HPDE6-E6E7 (cell line): Measurements from ENCODE around the gene HOXD8.

ENCODE experiments used
- DNase-seq: peaks from one replicate; pipeline ENCODE4 v3.0.0; 2011; ENCODE audit warnings: missing footprints; ENCODE audit errors: extremely low spot score

Gene HOXD8

DNA sequence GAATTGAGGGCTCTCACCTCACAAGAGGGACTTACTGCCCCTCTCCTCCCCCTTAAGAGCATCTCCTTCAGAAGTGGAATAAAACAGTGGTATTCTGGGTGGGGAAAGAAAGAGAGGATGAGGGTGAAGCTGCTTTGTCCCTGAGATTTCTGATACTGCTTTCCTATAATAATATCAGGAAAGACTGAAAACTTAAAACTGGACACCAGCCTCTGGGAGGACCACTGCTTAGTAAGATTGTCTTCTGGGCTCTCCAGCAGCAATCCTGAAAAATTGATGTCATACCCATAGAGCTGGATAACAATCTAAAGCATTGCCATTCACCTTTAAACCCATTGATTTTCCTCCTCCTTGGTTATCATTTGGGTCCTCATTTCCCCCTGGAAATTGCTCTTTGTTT lies 17.1 kb downstream of the HOXD8 start:
- DNase-seq, result no peak

- no peak for DNase-seq
Observed at GRCh38 chr2:176147210-176147799, 17.8 kb downstream of the HOXD8 start.

- DNase-seq, result no peak
Observed at GRCh38 chr2:176147800-176148496, 18.4 kb downstream of the HOXD8 start.

DNA sequence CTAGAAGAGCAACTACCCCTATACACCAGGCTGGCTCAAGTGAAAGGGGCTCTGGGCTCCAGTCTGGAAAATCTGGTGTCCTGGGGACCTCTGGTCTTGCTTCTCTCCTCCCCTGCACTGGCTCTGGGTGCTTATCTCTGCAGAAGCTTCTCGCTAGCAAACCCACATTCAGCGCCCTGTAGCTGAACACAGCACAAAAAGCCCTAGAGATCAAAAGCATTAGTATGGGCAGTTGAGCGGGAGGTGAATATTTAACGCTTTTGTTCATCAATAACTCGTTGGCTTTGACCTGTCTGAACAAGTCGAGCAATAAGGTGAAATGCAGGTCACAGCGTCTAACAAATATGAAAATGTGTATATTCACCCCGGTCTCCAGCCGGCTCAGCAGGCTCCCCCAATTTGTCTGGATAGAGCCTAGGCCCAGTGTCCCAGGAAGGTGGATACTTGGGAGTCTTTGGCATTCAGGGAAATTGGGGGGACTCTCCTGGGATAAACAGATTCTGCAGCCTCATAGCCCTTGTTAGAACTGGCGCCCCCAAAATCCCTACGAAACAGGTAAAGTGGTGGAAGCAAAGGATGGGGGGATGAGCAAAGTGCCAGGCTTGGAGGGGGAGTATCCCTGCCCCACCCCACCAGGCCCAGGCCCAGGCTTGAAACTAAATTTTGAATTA lies 19.4 kb downstream of the HOXD8 start:
- no peak for DNase-seq

DNA sequence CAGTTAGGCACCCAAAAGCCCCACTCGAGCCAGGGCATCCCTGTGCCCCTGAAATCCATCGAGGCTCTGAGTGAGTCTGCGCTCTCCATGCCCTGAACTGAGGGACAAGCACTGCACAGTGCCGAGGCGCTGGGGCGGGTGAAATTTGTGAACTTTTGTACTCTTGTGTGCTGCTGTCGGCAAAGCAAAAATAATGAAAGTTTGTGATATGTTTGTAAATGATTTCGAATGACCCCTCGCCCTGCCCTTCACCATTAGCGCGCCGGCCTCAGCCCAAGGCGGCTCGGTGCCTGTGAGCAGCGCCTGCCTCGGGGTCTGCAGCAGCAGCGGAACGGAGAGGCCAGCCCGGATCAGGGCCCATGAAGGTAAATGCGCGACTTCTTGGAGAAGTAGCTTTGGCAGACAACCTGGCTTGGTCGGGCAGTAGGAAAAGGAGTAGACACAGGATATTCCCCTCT lies 20.0 kb downstream of the HOXD8 start:
- DNase-seq, result no peak

DNA sequence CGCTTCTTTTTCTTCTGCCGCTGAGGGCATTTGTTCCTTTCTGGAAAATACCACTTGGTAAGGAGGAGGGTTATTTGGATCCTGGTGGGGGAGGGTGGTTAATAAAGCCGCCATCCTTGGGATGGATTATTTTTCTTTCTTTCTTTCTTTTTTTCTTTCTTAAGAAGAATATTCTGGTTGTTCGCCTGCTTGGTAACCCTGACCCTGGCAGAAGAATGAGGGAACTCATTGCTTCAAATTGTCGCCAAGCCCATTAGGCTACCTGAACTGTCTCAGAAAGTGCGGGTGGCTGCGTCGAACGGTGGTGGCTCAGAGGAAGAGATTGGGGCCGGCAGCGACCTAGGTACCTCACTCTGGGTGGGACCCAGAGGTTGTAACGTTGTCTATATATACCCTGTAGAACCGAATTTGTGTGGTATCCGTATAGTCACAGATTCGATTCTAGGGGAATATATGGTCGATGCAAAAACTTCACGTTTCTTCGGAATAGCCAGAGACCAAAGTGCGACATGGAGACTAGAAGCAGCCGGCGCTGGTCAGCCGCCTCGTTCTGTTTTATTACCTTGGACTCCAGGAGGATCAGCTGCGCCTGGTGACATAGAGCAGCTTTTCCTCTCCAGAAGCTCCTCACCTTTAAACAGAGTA lies 20.6 kb downstream of the HOXD8 start:
- DNase-seq, result no peak

DNA sequence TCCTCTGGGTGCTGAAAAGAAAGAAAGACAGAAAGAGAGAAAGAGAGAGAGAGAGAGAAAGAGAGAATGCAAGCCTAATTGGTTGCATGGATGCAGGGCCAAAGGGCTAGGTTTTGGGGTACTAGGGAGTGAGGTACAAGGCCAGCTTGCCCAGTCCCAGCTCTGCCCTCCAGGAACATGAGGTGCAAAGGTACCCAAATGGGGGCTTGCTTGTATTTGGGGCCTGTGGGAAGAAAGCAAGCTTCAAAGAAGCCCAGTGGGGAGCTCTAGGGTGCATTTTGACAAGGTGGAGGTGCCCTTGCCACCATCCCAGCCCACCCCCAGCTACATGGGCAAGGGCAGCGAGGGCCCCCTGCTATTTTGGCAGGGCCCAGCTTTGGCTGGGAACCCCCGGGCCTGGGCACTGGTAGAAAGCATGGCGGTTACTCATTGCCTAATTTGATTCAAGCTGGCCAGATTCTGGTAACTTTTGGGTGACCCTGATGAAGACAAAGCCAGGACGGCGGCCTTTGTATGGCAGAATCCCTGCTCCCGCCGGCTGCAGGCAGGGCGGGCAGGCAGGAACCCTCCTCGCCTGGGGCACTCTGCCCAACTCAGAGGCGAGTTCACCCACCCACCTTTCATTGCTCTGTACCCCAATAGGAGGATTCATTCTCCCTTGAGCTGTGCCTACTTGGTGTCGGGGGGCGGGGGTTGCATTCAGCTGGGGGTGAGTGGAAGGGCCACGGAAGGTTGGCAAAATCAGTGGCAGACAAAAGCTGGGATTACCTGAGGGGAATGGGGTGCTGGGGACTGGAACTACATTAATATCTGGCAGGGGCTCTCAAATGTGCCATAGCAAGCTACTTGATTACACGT lies 21.3 kb downstream of the HOXD8 start:
- no peak for DNase-seq

GRCh38 chr2:176151442-176152287 lies 22.2 kb downstream of the HOXD8 start, which contains the start of gene HOXD4:
TSS of gene HOXD4 (plus strand) at chr2:176151550. CDS start at chr2:176151634, 84 bp downstream.
- DNase-seq, result no peak

DNA sequence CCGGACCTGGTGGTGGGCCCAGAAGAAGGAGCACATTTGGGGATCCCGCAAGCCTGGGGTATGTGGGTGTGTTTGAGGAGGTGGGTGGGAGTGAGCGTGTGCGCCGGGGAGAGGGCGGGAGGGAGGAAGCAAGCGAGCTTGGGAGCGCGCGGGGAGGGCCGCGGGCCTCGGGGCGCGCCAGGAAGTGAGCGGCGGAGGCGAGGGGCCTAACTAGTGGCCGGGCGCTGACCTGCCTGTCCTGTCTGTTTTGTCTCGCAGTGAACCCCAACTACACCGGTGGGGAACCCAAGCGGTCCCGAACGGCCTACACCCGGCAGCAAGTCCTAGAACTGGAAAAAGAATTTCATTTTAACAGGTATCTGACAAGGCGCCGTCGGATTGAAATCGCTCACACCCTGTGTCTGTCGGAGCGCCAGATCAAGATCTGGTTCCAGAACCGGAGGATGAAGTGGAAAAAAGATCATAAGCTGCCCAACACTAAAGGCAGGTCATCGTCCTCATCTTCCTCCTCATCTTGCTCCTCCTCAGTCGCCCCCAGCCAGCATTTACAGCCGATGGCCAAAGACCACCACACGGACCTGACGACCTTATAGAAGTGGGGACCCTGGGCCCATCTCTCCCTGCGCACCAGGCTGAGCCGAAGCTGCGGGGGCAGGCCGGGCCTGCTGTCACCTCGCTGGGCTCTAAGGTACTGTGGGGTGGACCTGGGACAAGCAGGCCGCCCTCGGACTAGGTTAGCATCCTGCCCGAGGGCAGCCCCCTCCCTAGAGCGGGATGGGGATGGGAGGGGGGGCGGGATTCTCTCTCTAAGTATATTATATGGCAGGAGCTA lies 23.1 kb downstream of the HOXD8 start:
- DNase-seq, result no peak

- no peak for DNase-seq
Observed at GRCh38 chr2:176154576-176155252, 25.2 kb downstream of the HOXD8 start.

DNA sequence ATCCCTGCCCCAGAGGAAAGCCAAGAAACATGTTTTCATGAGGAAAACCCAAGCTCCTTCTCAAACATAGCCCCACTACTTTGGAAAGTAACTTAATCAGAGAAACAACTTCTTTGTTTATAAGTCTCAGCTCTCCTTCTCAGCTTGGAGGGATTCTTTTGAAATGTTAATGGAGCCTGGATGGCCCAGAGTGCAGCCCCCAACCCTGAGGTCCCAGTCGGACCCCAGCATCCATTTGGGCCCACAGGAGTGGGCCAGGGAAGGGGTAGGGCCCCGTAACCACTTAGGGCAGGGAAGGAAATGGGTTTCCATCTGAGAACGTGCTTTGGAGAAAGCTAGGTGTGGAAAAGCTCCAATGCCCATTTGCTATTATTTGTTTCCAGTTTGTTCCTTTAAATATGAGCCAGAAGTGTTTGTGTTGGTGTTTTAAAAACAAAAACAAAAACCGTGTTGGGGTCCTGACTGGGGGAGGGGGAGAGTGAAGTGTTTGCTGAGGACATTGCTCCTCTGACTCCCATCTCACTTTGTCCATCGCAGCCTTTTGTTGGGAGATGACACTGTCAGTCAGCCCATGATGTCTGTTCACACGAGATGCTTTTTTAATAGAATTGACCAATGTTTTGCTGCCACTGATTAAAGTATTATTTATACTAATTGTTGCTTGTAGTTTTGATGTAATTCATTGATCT lies 26.0 kb downstream of the HOXD8 start:
- DNase-seq, result no peak

DNA sequence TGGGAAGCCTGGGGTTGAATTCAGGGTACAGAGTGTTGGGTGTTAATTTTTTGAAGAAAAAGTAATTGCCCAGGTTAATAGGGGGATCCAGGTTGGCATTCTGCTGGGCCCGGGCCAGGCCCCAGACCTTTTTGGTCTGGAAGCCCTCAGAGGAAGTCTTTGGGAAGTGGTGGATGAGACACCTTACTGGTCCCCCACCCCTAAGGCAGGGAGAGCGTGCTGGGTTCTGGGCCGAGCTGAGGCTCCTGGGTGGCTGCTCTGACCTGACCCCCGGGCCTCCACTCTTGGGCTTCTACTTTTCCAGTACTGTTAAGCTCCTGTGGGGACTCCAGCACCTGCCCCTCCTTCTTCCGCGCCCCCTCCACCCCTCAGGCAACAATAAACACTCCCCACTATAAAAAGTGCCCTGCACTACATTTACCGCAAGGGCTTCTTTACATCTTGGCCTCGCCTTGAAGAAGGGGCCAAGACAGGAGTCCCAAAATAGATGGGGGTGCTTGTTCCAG lies 26.8 kb downstream of the HOXD8 start:
- DNase-seq, result no peak

DNA sequence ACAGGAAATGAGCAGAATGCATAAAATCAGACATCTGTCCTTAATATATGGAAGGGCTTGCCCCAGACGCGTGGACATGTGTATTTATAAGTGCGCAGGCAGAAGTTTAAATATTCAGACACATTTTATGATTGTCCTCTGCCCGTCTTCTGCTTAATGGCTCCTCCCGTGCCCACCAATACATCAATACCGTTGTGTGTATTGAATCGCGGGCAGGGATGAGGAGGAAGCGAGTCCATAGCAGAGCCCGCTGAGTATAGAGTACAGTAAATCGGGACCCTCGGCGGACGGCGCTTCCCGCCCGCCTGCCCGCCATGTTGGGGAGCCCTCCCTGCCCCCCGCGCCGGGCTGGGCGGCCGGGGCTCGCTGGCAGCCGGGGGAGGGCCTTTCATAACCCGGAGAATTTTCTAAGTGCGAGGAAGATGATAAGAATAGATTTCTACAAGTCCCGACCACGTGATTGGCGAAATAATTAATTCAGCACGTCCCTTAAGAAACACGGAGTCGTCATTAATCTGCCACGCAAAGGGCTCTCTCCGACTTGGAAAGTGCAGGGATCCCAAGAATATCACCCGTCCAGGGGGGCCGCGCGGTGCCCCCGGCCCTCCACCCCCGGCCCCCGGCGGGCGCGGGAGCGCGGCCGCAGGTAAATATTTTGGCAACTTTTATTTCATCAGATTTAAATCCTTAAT lies 27.4 kb downstream of the HOXD8 start, which contains the start of gene HOXD3:
HOXD3 (plus strand) TSS at position 501 of the 692 bp plus-strand sequence. CDS start 11,808 bp downstream, outside the sequence.
- DNase-seq, result no peak

DNA sequence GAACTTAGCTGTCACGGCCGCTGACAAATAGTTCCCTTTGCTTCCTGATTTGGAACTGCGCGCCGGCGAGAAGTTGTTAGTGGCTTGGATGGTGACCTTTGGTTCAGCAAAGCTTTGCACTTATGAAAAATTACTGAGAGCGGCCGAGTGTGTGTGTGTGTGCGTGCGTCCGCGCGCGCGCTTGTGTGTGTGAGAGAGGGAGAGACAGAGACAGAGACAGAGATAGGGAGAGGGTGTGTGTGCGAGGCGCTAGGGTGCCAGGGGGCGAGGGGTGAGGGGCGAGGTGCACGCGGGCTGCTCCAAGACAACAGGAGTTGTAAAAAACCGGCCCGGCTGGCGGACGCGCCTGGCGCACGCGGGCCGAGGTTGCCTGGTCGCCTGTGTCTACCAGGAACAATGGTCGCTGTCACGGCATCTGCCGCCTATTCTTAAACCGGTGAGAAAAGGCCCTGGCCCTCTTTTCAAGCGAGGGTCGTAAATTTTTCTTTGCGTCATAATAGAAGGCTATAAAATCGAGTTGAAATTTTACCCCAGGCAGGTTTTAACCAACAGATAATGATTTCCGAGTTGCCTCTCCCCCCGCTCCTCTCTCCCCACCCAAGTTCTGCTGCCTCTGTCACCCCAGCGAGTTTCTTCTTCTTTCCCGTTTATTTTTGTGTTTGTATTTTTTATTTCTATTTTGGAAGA lies 28.1 kb downstream of the HOXD8 start:
- no peak for DNase-seq

DNA sequence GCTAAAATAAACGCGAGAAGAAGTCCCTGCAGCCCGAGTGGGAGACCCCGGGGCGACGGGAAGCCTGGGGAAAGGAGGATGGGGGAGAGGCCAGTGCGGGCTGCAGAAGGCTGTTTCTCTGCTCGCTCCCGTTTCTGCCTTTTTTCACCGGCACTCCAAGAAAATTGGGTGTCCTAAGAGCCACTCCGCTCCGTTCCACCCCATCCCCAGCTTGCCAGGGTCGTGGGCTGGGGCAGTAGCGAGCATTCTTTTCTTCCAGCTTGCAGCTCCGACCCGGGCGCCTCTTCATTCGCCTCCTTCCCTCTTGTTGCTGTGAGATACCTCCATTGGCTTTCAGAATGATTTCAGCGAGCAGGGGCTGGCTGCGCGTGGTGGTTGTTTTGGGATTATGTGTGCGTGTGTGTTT lies 28.7 kb downstream of the HOXD8 start:
- no peak for DNase-seq

GRCh38 chr2:176158855-176159662 lies 29.6 kb downstream of the HOXD8 start:
- DNase-seq, result no peak
